Right atrium auricular region (tissue), 2 donors: Measurements from ENCODE around the gene PRUNE2. TPM values are rescaled to one million over a fixed set of nuclear protein-coding genes. Genes with fewer than 3 reads are reported as not detected.

Experiments
- DNase-seq: peaks from one replicate; pipeline ENCODE4 v3.0.0-alpha.2; 2019; ENCODE audit warnings: low spot score
- H3K27ac ChIP-seq, 2 donors: fragments of 200-600 bp; sonication (generic); 1 replicate in 1 of 2; 2 replicates in 1 of 2; pipeline ENCODE4 v1.5.1; 2016 to 2019
- H3K27me3 ChIP-seq, 2 donors: fragments of 200-600 bp; sonication (generic); one replicate each; pipeline versions ENCODE4 v1.5.1 to v1.6.0; 2017 to 2019
- H3K36me3 ChIP-seq: fragments of 200-600 bp; sonication (generic); one replicate; pipeline ENCODE4 v1.5.1; 2016
- H3K4me1 ChIP-seq, 2 donors: fragments of 200-600 bp; sonication (generic); one replicate each; pipeline versions ENCODE4 v1.5.1 to v1.6.0; 2017 to 2019
- H3K4me3 ChIP-seq, 2 donors: fragments of 200-600 bp; sonication (generic); 1 replicate in 1 of 2; 2 replicates in 1 of 2; pipeline ENCODE4 v1.5.1; 2017 to 2019; ENCODE audit warnings: mild to moderate bottlenecking in 1 of 2, moderate library complexity in 1 of 2
- H3K9me3 ChIP-seq, 2 donors: fragments of 200-600 bp; sonication (generic); one replicate each; pipeline ENCODE4 v1.5.1; 2019
- CTCF ChIP-seq, 2 donors: fragments of 200-600 bp; sonication (generic); IDR thresholded peaks; one replicate each; pipeline ENCODE4 v1.5.1; 2019; ENCODE audit warnings: antibody characterized with exemption in 2 of 2
- total RNA-seq, 2 donors: library from RNA; depleted of rRNA; stranded (reverse); fragments of >200 nt; gene quantifications; one replicate each; pipeline ENCODE4 v1.1.0, GENCODE V29; 2016

PRUNE2 gene
- total RNA-seq, 2 donors from 2014 or later, result 15.4 to 28.5 TPM

GRCh38 chr9:76713381-76713780 lies 192.5 kb downstream of the PRUNE2 start:
- H3K27ac ChIP-seq, result no peak overlapping the region
- no peaks in the 10 kb centered on the region for H3K9me3 ChIP-seq
- no peak overlapping the region for H3K4me3 ChIP-seq
- no peaks in the 10 kb centered on the region for H3K36me3 ChIP-seq
- no peak for TF ChIP-seq CTCF (IDR thresholded peaks at IDR 0.05)
- H3K27me3 ChIP-seq, result no peaks in the 10 kb centered on the region
- H3K4me1 ChIP-seq, result no peaks in the 10 kb centered on the region
- no peak for DNase-seq

DNA sequence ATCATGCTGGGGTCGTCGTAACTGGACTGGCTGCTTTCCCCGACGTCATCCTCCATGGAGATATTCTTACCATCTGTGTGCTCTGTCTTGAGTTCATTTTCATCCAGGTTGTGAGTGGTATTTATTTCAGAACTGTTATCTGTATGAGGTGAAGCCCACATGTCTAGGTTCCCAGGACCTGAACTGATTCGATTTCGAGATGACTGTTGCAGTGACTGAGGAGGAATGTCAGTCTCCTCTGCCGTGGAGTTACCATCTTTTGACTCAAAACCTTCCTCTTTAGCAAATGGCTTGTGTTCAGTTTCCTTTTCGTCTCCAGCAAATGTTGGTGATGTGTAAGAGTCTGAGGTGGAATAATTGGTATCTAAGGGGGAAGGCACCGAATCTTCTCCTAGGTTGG lies 196.9 kb downstream of the PRUNE2 start:
- no peak for TF ChIP-seq CTCF (IDR thresholded peaks at IDR 0.05)
- Histone ChIP-seq H3K36me3 (no peaks in the 10 kb centered on the region), H3K27me3 (no peaks in the 10 kb centered on the region)

DNA sequence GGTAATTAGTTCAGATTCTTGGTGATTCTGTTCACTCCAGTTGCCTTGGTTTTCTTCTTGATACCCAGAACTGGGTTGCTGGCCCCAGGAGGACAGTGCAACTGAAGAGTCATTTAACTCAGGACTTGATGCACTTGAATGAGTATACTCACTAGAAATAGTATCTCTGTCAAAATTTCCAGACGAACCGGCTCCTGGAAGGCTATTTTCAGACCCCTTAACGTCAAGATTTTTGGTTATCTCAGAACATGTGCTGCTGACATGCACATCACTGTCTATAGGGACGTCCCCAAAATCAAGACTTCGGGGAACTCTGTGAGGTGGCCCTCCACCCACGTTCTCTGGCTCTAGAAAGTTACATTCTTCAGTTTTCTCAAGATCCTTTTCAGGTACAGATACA lies 198.4 kb downstream of the PRUNE2 start:
- Histone ChIP-seq H3K27me3 (no peaks in the 10 kb centered on the region), H3K27ac (no peak overlapping the region), H3K4me1 (no peaks in the 10 kb centered on the region), H3K36me3 (no peaks in the 10 kb centered on the region), H3K4me3 (no peak overlapping the region), H3K9me3 (no peaks in the 10 kb centered on the region)
- DNase-seq, result no peak
- TF ChIP-seq CTCF (IDR thresholded peaks at IDR 0.05), result no peak

More for the DNA sequence above, 196.9 kb downstream of the PRUNE2 start:
- Histone ChIP-seq H3K4me3 (no peak overlapping the region), H3K9me3 (no peaks in the 10 kb centered on the region), H3K4me1 (no peaks in the 10 kb centered on the region), H3K27ac (no peak overlapping the region)
- DNase-seq, result no peak

- Histone ChIP-seq H3K36me3 (no peaks in the 10 kb centered on the region), H3K27me3 (no peaks in the 10 kb centered on the region)
- DNase-seq, result no peak
Observed at GRCh38 chr9:76704593-76705204, 201.2 kb downstream of the PRUNE2 start.

GRCh38 chr9:76703270-76703669 lies 202.6 kb downstream of the PRUNE2 start:
- no peaks in the 10 kb centered on the region for H3K36me3 ChIP-seq
- H3K27me3 ChIP-seq, result no peaks in the 10 kb centered on the region
- H3K4me1 ChIP-seq, result no peaks in the 10 kb centered on the region
- TF ChIP-seq CTCF (IDR thresholded peaks at IDR 0.05), result no peak
- no peak overlapping the region for H3K4me3 ChIP-seq
- no peaks in the 10 kb centered on the region for H3K9me3 ChIP-seq
- no peak overlapping the region for H3K27ac ChIP-seq
- DNase-seq, result no peak

More at GRCh38 chr9:76704593-76705204, 201.2 kb downstream of the PRUNE2 start:
- Histone ChIP-seq H3K27ac (no peak overlapping the region), H3K4me1 (no peaks in the 10 kb centered on the region), H3K9me3 (no peaks in the 10 kb centered on the region), H3K4me3 (no peak overlapping the region)
- peak; percentile 34 to 69 for TF ChIP-seq CTCF (IDR thresholded peaks at IDR 0.05)

GRCh38 chr9:76701441-76702039 lies 204.4 kb downstream of the PRUNE2 start:
- Histone ChIP-seq H3K9me3 (no peaks in the 10 kb centered on the region), H3K4me1 (no peaks in the 10 kb centered on the region), H3K27ac (no peak overlapping the region), H3K27me3 (no peaks in the 10 kb centered on the region), H3K4me3 (no peak overlapping the region), H3K36me3 (no peaks in the 10 kb centered on the region)
- TF ChIP-seq CTCF (IDR thresholded peaks at IDR 0.05), result no peak
- no peak for DNase-seq
